H9 (cell line): ENCODE results near the gene PIN4. TPM values are rescaled to one million over a fixed set of nuclear protein-coding genes. Genes with fewer than 3 reads are reported as not detected.

ENCODE experiments used
- DNase-seq: peaks from one replicate; pipeline ENCODE4 v3.0.0-alpha.2; 2017
- H2AFZ ChIP-seq: one replicate; pipeline ENCODE4 v1.6.1; 2013; ENCODE audit warnings: mild to moderate bottlenecking, low read length, control low read depth, moderate library complexity
- H2AK5ac ChIP-seq: 2 replicates; pipeline ENCODE4 v1.6.1; 2013; ENCODE audit warnings: low read length, control low read depth, mixed read lengths; ENCODE audit not compliant: insufficient read length
- H2BK120ac ChIP-seq: one replicate; pipeline ENCODE4 v1.6.1; 2013; ENCODE audit warnings: low read depth, mild to moderate bottlenecking, low read length, control low read depth, inconsistent platforms; ENCODE audit not compliant: poor library complexity, severe bottlenecking
- H2BK12ac ChIP-seq: 2 replicates; pipeline ENCODE4 v1.6.1; 2013; ENCODE audit warnings: low read length, control low read depth, mixed read lengths, low read depth; ENCODE audit not compliant: insufficient read length
- H2BK15ac ChIP-seq: 2 replicates; pipeline ENCODE4 v1.6.1; 2013; ENCODE audit warnings: low read depth, low read length, control low read depth
- H2BK20ac ChIP-seq: one replicate; pipeline ENCODE4 v1.6.1; 2013; ENCODE audit warnings: low read depth, mild to moderate bottlenecking, low read length, control low read depth, inconsistent platforms; ENCODE audit not compliant: poor library complexity, severe bottlenecking
- H2BK5ac ChIP-seq: 2 replicates; pipeline ENCODE4 v1.6.1; 2013; ENCODE audit warnings: low read length, control low read depth, mixed read lengths; ENCODE audit not compliant: insufficient read length
- H3K14ac ChIP-seq: 2 replicates; pipeline ENCODE4 v1.6.1; 2013; ENCODE audit warnings: low read length, control low read depth; ENCODE audit not compliant: insufficient read depth
- H3K18ac ChIP-seq: 2 replicates; pipeline ENCODE4 v1.6.1; 2013; ENCODE audit warnings: low read depth, mild to moderate bottlenecking, mixed read lengths, low read length, control low read depth; ENCODE audit not compliant: insufficient read length
- H3K23ac ChIP-seq: 2 replicates; pipeline ENCODE4 v1.6.1; 2013; ENCODE audit warnings: low read length, control low read depth, mixed read lengths, low read depth; ENCODE audit not compliant: insufficient read length
- H3K23me2 ChIP-seq: 2 replicates; pipeline ENCODE4 v1.6.1; 2013; ENCODE audit warnings: low read depth, mild to moderate bottlenecking, mixed read lengths, low read length, control low read depth; ENCODE audit not compliant: insufficient read length, poor library complexity, severe bottlenecking
- H3K27ac ChIP-seq: 2 replicates; pipeline ENCODE4 v1.5.1; 2013; ENCODE audit warnings: low read length, control low read depth, mixed read lengths, low read depth; ENCODE audit not compliant: insufficient read length
- H3K27me3 ChIP-seq: 2 replicates; pipeline ENCODE4 v1.6.1; 2013; ENCODE audit warnings: low read length, control low read depth, inconsistent platforms; ENCODE audit not compliant: insufficient read depth
- H3K4ac ChIP-seq: 2 replicates; pipeline ENCODE4 v1.6.1; 2013; ENCODE audit warnings: low read depth, mild to moderate bottlenecking, control low read depth, inconsistent platforms, low read length, moderate library complexity
- H3K4me1 ChIP-seq: 2 replicates; pipeline ENCODE4 v1.6.1; 2013; ENCODE audit warnings: low read length, control low read depth, inconsistent platforms; ENCODE audit not compliant: insufficient read depth
- H3K4me2 ChIP-seq: 2 replicates; pipeline ENCODE4 v1.6.1; 2013; ENCODE audit warnings: low read length, control low read depth, mixed read lengths; ENCODE audit not compliant: insufficient read length, insufficient read depth
- H3K56ac ChIP-seq: 2 replicates; pipeline ENCODE4 v1.6.1; 2013; ENCODE audit warnings: low read depth, mild to moderate bottlenecking, mixed read lengths, low read length, control low read depth; ENCODE audit not compliant: insufficient read length
- H3K79me1 ChIP-seq: 2 replicates; pipeline ENCODE4 v1.6.1; 2013; ENCODE audit warnings: low read depth, mild to moderate bottlenecking, moderate library complexity, low read length, control low read depth, inconsistent platforms; ENCODE audit not compliant: insufficient read depth, poor library complexity, severe bottlenecking
- H3K79me2 ChIP-seq: 2 replicates; pipeline ENCODE4 v1.6.1; 2013; ENCODE audit warnings: low read length, control low read depth, inconsistent platforms; ENCODE audit not compliant: insufficient read depth
- H3K9ac ChIP-seq: 2 replicates; pipeline ENCODE4 v1.6.1; 2013; ENCODE audit warnings: low read length, control low read depth, mixed read lengths; ENCODE audit not compliant: insufficient read length; ENCODE audit errors: extremely low read depth
- H3K9me3 ChIP-seq: one replicate; pipeline ENCODE4 v1.6.1; 2013; ENCODE audit warnings: low read depth, low read length, inconsistent platforms; ENCODE audit not compliant: control insufficient read depth
- H3T11ph ChIP-seq: one replicate; pipeline ENCODE4 v1.6.1; 2013; ENCODE audit warnings: mild to moderate bottlenecking, low read length, control low read depth, inconsistent platforms
- H4K20me1 ChIP-seq: one replicate; pipeline ENCODE4 v1.6.1; 2013; ENCODE audit not compliant: control insufficient read depth, insufficient read length, insufficient read depth
- H4K5ac ChIP-seq: 2 replicates; pipeline ENCODE4 v1.6.1; 2013; ENCODE audit warnings: low read depth, mild to moderate bottlenecking, mixed read lengths, low read length, control low read depth; ENCODE audit not compliant: insufficient read length
- H4K8ac ChIP-seq: replicated peaks from 2 replicates; pipeline ENCODE4 v1.6.1; 2013; ENCODE audit warnings: low read length, control low read depth, mixed read lengths, low read depth; ENCODE audit not compliant: insufficient read length
- H4K91ac ChIP-seq: 2 replicates; pipeline ENCODE4 v1.6.1; 2013; ENCODE audit warnings: low read depth, mild to moderate bottlenecking, moderate library complexity, mixed read lengths, low read length, control low read depth; ENCODE audit not compliant: insufficient read length
- H3K27ac Mint-ChIP-seq, 3 experiments: 2 replicates in 2 of 3; 3 replicates in 1 of 3; pipeline ENCODE4 v1.8.0; 2020 to 2021; ENCODE audit warnings: mixed read lengths in 3 of 3, mild to moderate bottlenecking in 1 of 3, moderate library complexity in 1 of 3
- H3K27me3 Mint-ChIP-seq: 2 replicates; pipeline ENCODE4 v1.8.0; 2021; ENCODE audit warnings: low read depth, mild to moderate bottlenecking, moderate library complexity, mixed read lengths
- H3K36me3 Mint-ChIP-seq, 3 experiments: 2 replicates in 2 of 3; 3 replicates in 1 of 3; pipeline ENCODE4 v1.8.0; 2020 to 2021; ENCODE audit warnings: low read depth in 3 of 3, mixed read lengths in 3 of 3; ENCODE audit not compliant: insufficient read depth in 1 of 3
- H3K4me1 Mint-ChIP-seq, 2 experiments: 2 replicates each; pipeline ENCODE4 v1.8.0; 2020; ENCODE audit warnings: mixed read lengths in 2 of 2
- H3K4me3 Mint-ChIP-seq, 2 experiments: 2 replicates in 1 of 2; 3 replicates in 1 of 2; pipeline ENCODE4 v1.8.0; 2020 to 2021; ENCODE audit warnings: mild to moderate bottlenecking in 2 of 2, mixed read lengths in 2 of 2, moderate library complexity in 1 of 2
- H3K9me3 Mint-ChIP-seq, 2 experiments: 2 replicates in 1 of 2; 3 replicates in 1 of 2; pipeline ENCODE4 v1.8.0; 2020; ENCODE audit warnings: mild to moderate bottlenecking in 2 of 2, mixed read lengths in 2 of 2, moderate library complexity in 1 of 2
- WGBS: extraction: QIAGEN DNeasy Blood & Tissue Kit; methylation state at CpG from one replicate; pipeline ENCODE4 v1.1.7; 2013; ENCODE audit warnings: missing lambda C conversion rate, low lambda C conversion rate, mixed read lengths; ENCODE audit not compliant: insufficient read length; ENCODE audit errors: extremely low coverage; 5-methylcytosine and 5-hydroxymethylcytosine counted together
- total RNA-seq: library from RNA; stranded (reverse); gene quantifications from 2 replicates; pipeline ENCODE4 v1.2.1, GENCODE V29; 2021
- TF ChIP-seq, protein P1 (sequence below): fragments of 200-600 bp; sonication (generic); conservative IDR thresholded peaks from 3 replicates; pipeline ENCODE4 v1.8.0; 2021; ENCODE audit warnings: antibody characterized with exemption, mild to moderate bottlenecking

PIN4 gene
- total RNA-seq, 1 experiment from 2014 or later, result 16.3 TPM

DNA sequence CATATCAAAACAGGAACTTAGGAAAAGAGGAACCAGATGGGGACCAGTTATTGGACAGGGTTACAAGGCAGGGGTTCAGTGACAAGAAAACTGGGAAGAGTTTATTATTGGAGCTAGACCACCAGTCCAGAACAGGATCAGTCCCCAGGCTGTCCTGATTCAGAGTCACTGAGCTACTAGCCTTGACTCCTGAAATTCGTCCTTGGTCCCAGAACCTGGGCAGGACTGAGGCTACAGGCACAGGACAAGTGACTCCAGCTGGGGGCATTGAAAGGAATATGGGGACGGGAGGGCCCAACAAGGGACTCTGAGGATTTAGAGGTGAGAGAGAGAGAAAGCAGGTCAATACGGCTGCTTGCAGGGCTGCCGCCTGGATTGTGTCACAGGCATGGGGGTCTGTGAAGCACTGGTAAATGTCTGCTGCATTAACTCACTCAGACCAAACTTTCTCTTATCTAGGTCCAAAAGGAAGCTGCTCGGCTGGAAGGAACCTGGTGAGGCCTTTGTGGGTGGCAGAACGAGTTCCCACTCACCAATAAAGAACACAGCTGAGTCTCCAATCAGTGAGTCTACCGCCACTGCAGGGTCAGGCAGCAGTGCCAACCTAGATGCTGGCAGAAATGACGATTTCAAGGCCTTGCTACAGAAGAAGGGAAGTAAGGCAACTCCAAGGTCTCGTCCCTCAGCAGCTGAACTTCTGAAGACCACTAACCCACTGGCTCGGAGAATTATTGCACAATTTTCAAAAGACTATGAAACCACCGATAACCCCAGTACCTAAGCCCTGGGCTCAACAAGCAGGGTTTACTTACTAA lies 38.6 kb upstream of the PIN4 start:
- Mint-ChIP-seq H3K27ac (no peak overlapping the region; a peak in 1 of 7 replicates), H3K9me3 (peaks cover 76% of the 10 kb centered on the region in 2 experiments)

More for the DNA sequence above, 38.6 kb upstream of the PIN4 start:
- Histone ChIP-seq H2AK5ac (no peak overlapping the region), H3K23ac (no peak overlapping the region), H3K9me3 (peaks cover 34% of the 10 kb centered on the region), H2AFZ (no peak overlapping the region), H2BK12ac (no peak overlapping the region), H3K4me2 (no peak overlapping the region), H3K9ac (no peak overlapping the region), H3K4me1 (no peaks in the 10 kb centered on the region), H4K20me1 (no peaks in the 10 kb centered on the region), H3K56ac (no peak overlapping the region), H3K14ac (no peak overlapping the region), H3K27me3 (no peaks in the 10 kb centered on the region), H4K8ac (no peak overlapping the region), H3K4ac (no peak overlapping the region), H2BK120ac (no peak overlapping the region), H3T11ph (no peak overlapping the region), H3K27ac (no peak overlapping the region), H3K79me1 (no peaks in the 10 kb centered on the region), H2BK15ac (no peak overlapping the region), H3K79me2 (no peaks in the 10 kb centered on the region), H2BK5ac (no peak overlapping the region), H3K23me2 (no peaks in the 10 kb centered on the region), H4K5ac (no peak overlapping the region), H4K91ac (no peak overlapping the region), H2BK20ac (no peak overlapping the region), H3K18ac (no peak overlapping the region)
- no CpG with 5 or more reads among the region's 11 CpGs for whole genome bisulfite sequencing
- no peak for DNase-seq
- no peaks in the 10 kb centered on the region for H3K27me3 Mint-ChIP-seq
- TF ChIP-seq, protein P1, sequence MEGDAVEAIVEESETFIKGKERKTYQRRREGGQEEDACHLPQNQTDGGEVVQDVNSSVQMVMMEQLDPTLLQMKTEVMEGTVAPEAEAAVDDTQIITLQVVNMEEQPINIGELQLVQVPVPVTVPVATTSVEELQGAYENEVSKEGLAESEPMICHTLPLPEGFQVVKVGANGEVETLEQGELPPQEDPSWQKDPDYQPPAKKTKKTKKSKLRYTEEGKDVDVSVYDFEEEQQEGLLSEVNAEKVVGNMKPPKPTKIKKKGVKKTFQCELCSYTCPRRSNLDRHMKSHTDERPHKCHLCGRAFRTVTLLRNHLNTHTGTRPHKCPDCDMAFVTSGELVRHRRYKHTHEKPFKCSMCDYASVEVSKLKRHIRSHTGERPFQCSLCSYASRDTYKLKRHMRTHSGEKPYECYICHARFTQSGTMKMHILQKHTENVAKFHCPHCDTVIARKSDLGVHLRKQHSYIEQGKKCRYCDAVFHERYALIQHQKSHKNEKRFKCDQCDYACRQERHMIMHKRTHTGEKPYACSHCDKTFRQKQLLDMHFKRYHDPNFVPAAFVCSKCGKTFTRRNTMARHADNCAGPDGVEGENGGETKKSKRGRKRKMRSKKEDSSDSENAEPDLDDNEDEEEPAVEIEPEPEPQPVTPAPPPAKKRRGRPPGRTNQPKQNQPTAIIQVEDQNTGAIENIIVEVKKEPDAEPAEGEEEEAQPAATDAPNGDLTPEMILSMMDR, result no peak
- peaks cover 25 to 42% (median 33%) of the 10 kb centered on the region in 3 experiments for H3K36me3 Mint-ChIP-seq
- no peaks in the 10 kb centered on the region for H3K4me1 Mint-ChIP-seq
- H3K4me3 Mint-ChIP-seq, result no peak overlapping the region
